Nucleus accumbens (tissue), 56 donors: ENCODE data around the gene ACE.

Source experiments
- DNase-seq, 56 donors: peaks; one replicate each; lab custom pipeline; 2025; lab: John Stamatoyannopoulos, UW

ACE gene

GRCh38 chr17:63476854-63477479, at the start of gene ACE:
Gene ACE (plus strand): TSS chr17:63477061. CDS start chr17:63477095, 34 bp downstream.
- peak in 14 of 56 donors; percentile 16 to 56 (median 32) for DNase-seq

GRCh38 chr17:63429766-63430165, 47.1 kb upstream of the ACE start:
- no peak for DNase-seq

GRCh38 chr17:63430223-63430622, 46.6 kb upstream of the ACE start:
- DNase-seq: no peak

- DNase-seq: no peak
Measured at GRCh38 chr17:63431618-63431938, 45.3 kb upstream of the ACE start.

GRCh38 chr17:63431939-63432804, 44.7 kb upstream of the ACE start:
- no peak for DNase-seq

- peak in 8 of 56 donors; percentile 14 to 47 (median 34) for DNase-seq
Measured at GRCh38 chr17:63433746-63434591, 42.9 kb upstream of the ACE start.

GRCh38 chr17:63434951-63435571, 41.8 kb upstream of the ACE start:
- peak in 41 of 56 donors; percentile 7 to 87 (median 43) for DNase-seq

- DNase-seq: peak in 9 of 56 donors; percentile 17 to 46 (median 29)
Measured at GRCh38 chr17:63435681-63436522, 41.0 kb upstream of the ACE start.

GRCh38 chr17:63436523-63437110, 40.2 kb upstream of the ACE start:
- DNase-seq: peak in 1 of 56 donors; percentile 16

GRCh38 chr17:63437287-63438091, 39.4 kb upstream of the ACE start:
- peak in 12 of 56 donors; percentile 12 to 70 (median 36) for DNase-seq

GRCh38 chr17:63438092-63439051, 38.5 kb upstream of the ACE start:
- no peak for DNase-seq

GRCh38 chr17:63439687-63440086, 37.2 kb upstream of the ACE start:
- DNase-seq: no peak

GRCh38 chr17:63440127-63440769, 36.6 kb upstream of the ACE start:
- no peak for DNase-seq

- no peak for DNase-seq
Measured at GRCh38 chr17:63440770-63441335, 36.0 kb upstream of the ACE start.

GRCh38 chr17:63441654-63442053, 35.2 kb upstream of the ACE start:
- DNase-seq: no peak

GRCh38 chr17:63442074-63442473, 34.8 kb upstream of the ACE start:
- no peak for DNase-seq
